ACC112 (cell line): Measurements from ENCODE around the gene RPL22L1.
"Not testable (repeated sequence)": the region's sequence is repeated elsewhere in the genome, so short reads cannot be mapped to it uniquely, and the experiment has no call there.

Source experiments
- H2AFZ ChIP-seq: fragments of 200-600 bp; sonication (generic); one replicate; pipeline ENCODE4 v1.6.0; 2017; ENCODE audit warnings: antibody characterized with exemption, low read length; ENCODE audit not compliant: unreplicated experiment
- H3K27ac ChIP-seq: fragments of 200-600 bp; sonication (generic); 2 replicates; pipeline ENCODE4 v1.5.1; 2014; ENCODE audit warnings: low read depth, mild to moderate bottlenecking, antibody characterized with exemption, low read length, moderate library complexity
- H3K27me3 ChIP-seq: fragments of 200-600 bp; sonication (generic); 2 replicates; pipeline ENCODE4 v1.6.1; 2014; ENCODE audit warnings: mild to moderate bottlenecking, antibody characterized with exemption, low read length, moderate library complexity, mixed read lengths; ENCODE audit not compliant: insufficient read depth
- H3K36me3 ChIP-seq: fragments of 200-600 bp; sonication (generic); 2 replicates; pipeline ENCODE4 v1.6.1; 2016; ENCODE audit warnings: mild to moderate bottlenecking, antibody characterized with exemption, low read length, moderate library complexity, mixed read lengths; ENCODE audit not compliant: insufficient read depth
- H3K4me1 ChIP-seq: fragments of 200-600 bp; sonication (generic); one replicate; pipeline ENCODE4 v1.6.1; 2016; ENCODE audit warnings: low read length, mixed read lengths; ENCODE audit not compliant: insufficient read depth, unreplicated experiment, control insufficient read depth
- H3K4me3 ChIP-seq: fragments of 200-600 bp; sonication (generic); 2 replicates; pipeline ENCODE4 v1.5.1; 2014; ENCODE audit warnings: mild to moderate bottlenecking, low read depth, low read length
- H3K79me2 ChIP-seq: fragments of 200-600 bp; sonication (generic); one replicate; pipeline ENCODE4 v1.6.0; 2016; ENCODE audit warnings: low read length; ENCODE audit not compliant: control insufficient read depth, unreplicated experiment, insufficient read depth

The RPL22L1 gene

DNA sequence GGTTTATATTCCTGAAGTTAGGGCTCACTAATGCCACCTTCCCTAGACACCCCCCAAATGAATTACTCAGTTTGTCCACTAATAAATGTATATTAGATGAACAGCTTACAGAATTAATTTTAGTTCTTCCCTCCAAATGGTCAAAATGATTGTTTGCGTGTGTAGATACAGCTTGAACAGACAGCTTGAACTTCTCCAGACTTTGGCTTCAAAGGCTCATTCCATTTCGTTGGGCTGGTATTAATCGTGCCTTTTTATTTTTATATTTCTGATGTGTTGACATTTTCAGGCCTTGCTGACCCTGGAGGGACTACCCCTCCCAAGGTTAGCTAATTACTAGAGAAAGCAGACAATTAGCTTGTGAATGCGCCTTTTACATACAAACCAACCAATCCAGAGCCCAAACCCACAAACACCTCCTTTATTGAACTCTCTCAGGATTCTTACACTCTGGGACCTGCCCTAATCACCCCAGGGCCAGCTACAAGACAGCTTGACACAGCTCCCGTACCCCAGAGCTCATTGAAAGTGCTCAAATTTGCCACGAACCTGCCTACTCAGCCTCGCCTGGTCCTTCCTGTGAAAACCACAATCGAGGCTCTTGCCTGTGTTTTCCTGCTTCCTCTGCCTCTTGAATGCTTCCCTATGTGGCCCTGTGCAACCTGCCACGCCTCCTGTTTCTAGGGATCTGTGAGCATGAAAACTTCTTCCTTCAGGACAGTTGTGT, 40.3 kb downstream of the RPL22L1 start:
- no peaks in the 10 kb centered on the region for H3K79me2 ChIP-seq
- no peak overlapping the region for H3K27ac ChIP-seq
- H3K4me1 ChIP-seq, result no peaks in the 10 kb centered on the region
- no peaks in the 10 kb centered on the region for H3K36me3 ChIP-seq
- peaks cover 5% of the 10 kb centered on the region; the same call in 1 of the 2 replicates for H3K27me3 ChIP-seq
- no peak overlapping the region for H2AFZ ChIP-seq
- H3K4me3 ChIP-seq, result no peak overlapping the region

DNA sequence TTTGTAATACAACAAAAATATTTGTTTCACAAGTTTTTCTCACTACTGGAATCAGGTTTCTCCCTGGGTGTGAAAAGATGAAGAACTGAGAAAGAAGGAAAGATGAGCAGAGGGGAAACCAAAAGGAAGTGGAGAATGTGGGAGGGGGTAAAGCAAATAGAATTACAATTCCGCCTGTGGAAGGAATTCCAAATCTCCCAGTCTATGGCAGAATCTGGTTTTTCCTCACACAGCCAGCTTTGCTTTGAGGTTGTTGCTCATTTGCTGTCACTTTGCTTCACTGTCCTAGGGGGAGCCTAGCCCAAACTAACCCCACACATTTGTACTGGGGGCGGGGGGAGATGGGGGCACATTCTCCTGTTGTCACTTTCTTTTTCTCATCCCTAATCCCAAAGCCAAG, 43.9 kb downstream of the RPL22L1 start:
- no peak overlapping the region for H2AFZ ChIP-seq
- H3K27ac ChIP-seq, result no peak overlapping the region
- peaks cover 5% of the 10 kb centered on the region; the same call in 1 of the 2 replicates for H3K27me3 ChIP-seq
- no peak overlapping the region for H3K4me3 ChIP-seq
- no peaks in the 10 kb centered on the region for H3K79me2 ChIP-seq
- H3K36me3 ChIP-seq, result no peaks in the 10 kb centered on the region
- H3K4me1 ChIP-seq, result no peaks in the 10 kb centered on the region

DNA sequence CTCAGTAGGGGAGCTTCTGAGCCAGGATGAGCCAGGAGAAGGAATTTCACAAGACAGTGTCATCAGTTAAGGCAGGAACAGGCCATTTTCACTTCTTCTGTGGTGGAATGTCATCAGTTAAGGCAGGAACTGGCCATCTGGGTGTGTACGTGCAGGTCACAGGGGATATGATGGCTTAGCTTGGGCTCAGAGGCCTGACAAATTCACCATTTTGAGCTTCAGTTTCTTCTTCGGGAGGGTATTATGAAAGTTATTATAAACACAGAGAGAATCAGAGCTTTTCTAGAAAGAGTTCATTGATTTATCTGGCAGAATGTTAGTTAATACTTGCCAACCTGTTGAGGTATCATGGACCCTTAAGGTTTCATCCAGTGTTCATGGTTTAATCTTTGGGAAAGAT, 46.4 kb downstream of the RPL22L1 start:
- not testable (repeated sequence) for H3K4me1 ChIP-seq, H3K27me3 ChIP-seq, H3K4me3 ChIP-seq, H3K27ac ChIP-seq, H3K36me3 ChIP-seq, H3K79me2 ChIP-seq, H2AFZ ChIP-seq

DNA sequence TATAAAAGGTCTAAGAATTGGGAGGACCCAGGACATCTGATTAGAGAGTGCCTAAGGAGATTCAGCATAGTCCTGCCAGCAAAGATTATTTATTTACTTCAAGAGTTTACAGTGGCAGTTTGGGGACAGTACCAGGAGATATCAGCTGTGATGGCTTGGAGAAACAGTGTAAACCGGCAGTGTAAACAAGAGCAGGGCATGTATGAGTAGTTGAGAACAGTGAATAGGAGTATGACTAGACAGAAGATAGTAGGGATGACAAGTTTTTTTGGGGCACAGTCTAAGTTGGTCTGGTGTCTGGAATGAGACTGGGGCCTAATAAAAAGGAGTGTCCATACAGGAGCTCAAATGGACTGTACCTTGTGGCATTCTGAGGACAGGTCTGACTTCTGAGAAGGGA, 51.7 kb downstream of the RPL22L1 start:
- H3K27ac ChIP-seq, H3K4me3 ChIP-seq, H3K79me2 ChIP-seq, H2AFZ ChIP-seq, H3K27me3 ChIP-seq, H3K36me3 ChIP-seq, H3K4me1 ChIP-seq: not testable (repeated sequence)

GRCh38 chr3:170817471-170817870, 52.5 kb downstream of the RPL22L1 start:
- not testable (repeated sequence) for H2AFZ ChIP-seq, H3K36me3 ChIP-seq, H3K4me1 ChIP-seq, H3K79me2 ChIP-seq, H3K27me3 ChIP-seq, H3K27ac ChIP-seq, H3K4me3 ChIP-seq

GRCh38 chr3:170816841-170817240, 53.2 kb downstream of the RPL22L1 start:
- Histone ChIP-seq H3K27me3 (no peaks in the 10 kb centered on the region), H3K36me3 (no peaks in the 10 kb centered on the region), H3K4me3 (no peak overlapping the region), H2AFZ (no peak overlapping the region), H3K79me2 (no peaks in the 10 kb centered on the region), H3K27ac (no peak overlapping the region), H3K4me1 (peaks cover 10% of the 10 kb centered on the region)

- H3K27ac ChIP-seq, result no peak overlapping the region
- no peak overlapping the region for H2AFZ ChIP-seq
- H3K36me3 ChIP-seq, result no peaks in the 10 kb centered on the region
- H3K4me1 ChIP-seq, result peaks cover 15% of the 10 kb centered on the region
- no peak overlapping the region for H3K4me3 ChIP-seq
- no peaks in the 10 kb centered on the region for H3K27me3 ChIP-seq
- no peaks in the 10 kb centered on the region for H3K79me2 ChIP-seq
Measured at GRCh38 chr3:170816341-170816740, 53.7 kb downstream of the RPL22L1 start.

DNA sequence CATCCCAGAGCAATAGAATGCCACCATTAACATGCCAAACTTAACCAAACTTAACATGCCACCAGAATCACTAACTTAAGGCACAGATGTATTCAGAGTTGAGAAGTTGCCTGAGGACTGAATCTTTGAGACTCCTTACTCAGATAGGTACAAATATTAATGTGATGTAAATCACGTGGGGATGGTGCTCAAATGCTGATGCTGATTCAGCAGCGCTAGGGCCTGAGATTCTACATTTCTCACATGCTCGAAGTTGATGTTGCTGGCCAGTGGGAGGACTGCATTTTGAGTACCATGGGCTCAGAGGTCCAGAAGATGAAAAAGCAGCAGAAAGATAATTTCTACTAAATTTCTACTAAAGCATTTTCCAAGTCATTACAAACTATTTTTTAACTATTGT, 54.1 kb downstream of the RPL22L1 start:
- Histone ChIP-seq H3K36me3 (no peaks in the 10 kb centered on the region), H3K27ac (no peak overlapping the region), H2AFZ (no peak overlapping the region), H3K27me3 (no peaks in the 10 kb centered on the region), H3K4me1 (peaks cover 19% of the 10 kb centered on the region), H3K79me2 (no peaks in the 10 kb centered on the region), H3K4me3 (no peak overlapping the region)

- Histone ChIP-seq H3K4me1 (peaks cover 25% of the 10 kb centered on the region), H2AFZ (no peak overlapping the region), H3K27ac (no peak overlapping the region), H3K4me3 (no peak overlapping the region), H3K79me2 (no peaks in the 10 kb centered on the region), H3K27me3 (no peaks in the 10 kb centered on the region), H3K36me3 (no peaks in the 10 kb centered on the region)
Measured at GRCh38 chr3:170815340-170815739, 54.7 kb downstream of the RPL22L1 start.
